ENCODE data around the gene WDR35. TPM values are rescaled to one million over a fixed set of nuclear protein-coding genes. Genes with fewer than 3 reads are reported as not detected.

Gene WDR35
- total RNA-seq, 4 donors from 2014 or later, result 2.5 to 6.8 (median 4.4) TPM

DNA sequence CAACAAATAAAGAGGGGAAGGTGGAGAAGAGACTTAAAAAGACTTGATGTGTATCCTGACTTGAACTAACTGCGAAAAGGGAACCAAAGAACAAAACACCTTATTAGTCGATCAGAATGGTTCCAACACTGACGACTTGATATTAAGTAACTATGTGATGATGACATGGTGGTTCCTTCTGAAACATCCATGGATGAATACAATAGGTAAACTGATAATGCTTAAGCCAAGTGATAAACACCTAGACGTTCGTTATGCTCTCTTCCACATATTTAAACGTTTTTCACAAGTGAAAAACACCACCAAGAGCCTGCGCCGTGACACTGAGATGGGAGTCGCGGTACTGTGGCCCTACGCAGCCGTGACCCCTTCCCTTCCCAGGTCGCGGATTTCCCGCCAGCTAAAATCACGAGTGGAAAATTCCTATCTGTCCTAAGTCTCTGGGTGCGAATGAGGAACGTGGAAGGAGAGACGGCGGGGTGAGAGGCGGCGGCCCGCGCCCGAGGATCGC, 88.9 kb downstream of the WDR35 start:
- H3K4me3 ChIP-seq (ENCODE audit: low read depth, poor library complexity, severe bottlenecking), result peak overlapping the region; percentile 95
- TF ChIP-seq POLR2A (IDR thresholded peaks at IDR 0.05), result no peak
- TF ChIP-seq, protein P1, sequence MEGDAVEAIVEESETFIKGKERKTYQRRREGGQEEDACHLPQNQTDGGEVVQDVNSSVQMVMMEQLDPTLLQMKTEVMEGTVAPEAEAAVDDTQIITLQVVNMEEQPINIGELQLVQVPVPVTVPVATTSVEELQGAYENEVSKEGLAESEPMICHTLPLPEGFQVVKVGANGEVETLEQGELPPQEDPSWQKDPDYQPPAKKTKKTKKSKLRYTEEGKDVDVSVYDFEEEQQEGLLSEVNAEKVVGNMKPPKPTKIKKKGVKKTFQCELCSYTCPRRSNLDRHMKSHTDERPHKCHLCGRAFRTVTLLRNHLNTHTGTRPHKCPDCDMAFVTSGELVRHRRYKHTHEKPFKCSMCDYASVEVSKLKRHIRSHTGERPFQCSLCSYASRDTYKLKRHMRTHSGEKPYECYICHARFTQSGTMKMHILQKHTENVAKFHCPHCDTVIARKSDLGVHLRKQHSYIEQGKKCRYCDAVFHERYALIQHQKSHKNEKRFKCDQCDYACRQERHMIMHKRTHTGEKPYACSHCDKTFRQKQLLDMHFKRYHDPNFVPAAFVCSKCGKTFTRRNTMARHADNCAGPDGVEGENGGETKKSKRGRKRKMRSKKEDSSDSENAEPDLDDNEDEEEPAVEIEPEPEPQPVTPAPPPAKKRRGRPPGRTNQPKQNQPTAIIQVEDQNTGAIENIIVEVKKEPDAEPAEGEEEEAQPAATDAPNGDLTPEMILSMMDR (IDR thresholded peaks at IDR 0.05), result no peak
- intact Hi-C loops (cut with DNase I; ENCODE audit: low total_unique reads), result no loop called here
- no peak for DNase-seq (ENCODE audit: low spot score in 2 of 2)
- 1% methylated on average over 21 to 26 of the region's 26 CpGs for WGBS, 2 donors

DNA sequence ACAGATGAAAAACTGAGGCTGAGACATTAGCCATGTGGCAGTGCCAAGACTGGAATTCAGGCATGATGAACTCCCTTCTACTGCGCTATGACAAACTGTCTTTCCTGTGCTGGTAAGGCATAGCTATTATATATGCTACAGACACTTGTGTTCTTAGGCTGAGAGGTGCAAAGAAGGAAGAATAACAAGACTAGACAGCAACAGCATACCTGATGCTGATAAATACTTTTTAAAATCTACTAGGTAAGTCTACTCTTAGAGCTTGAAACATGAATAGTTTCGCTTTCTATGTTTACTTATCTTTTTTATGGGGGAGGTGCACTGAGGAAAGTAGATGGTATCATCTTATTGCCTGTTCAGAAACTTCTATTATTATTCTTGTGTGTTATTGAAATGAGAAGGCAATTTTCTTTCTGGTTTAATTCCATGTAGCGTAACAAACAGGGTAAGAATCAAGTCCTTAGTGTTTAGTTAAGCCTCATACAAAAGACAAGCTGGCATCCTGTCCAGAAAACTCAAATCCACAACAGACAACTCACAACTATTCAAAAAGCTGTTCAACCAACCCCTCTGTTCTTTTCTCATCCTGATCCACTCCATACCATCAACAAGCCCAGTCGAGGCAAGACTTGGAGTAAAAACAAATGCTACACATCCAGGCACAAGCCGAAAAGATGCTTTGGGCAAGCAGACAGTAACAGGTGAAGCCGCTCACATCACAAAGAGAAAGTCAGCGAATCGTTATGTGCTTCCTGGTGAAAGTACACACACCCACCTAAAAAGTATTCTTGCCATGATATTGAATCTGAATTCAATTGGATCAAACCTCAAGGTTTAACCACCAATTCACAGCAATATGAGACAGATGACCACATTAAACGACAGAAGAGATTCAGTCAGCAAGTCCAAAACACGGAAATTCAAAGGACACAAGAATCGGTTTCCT, 89.6 kb downstream of the WDR35 start:
- DNase-seq (ENCODE audit: low spot score in 2 of 2), result no peak
- intact Hi-C loops (cut with DNase I; ENCODE audit: low total_unique reads), result no loop called here
- TF ChIP-seq, protein P1 (IDR thresholded peaks at IDR 0.05), result no peak
- no peak for TF ChIP-seq POLR2A (IDR thresholded peaks at IDR 0.05)
- H3K4me3 ChIP-seq (ENCODE audit: low read depth, poor library complexity, severe bottlenecking), result peak overlapping the region; percentile 95
- WGBS, 2 donors, result 27 to 29% methylated on average over 11 of the region's 11 CpGs

DNA sequence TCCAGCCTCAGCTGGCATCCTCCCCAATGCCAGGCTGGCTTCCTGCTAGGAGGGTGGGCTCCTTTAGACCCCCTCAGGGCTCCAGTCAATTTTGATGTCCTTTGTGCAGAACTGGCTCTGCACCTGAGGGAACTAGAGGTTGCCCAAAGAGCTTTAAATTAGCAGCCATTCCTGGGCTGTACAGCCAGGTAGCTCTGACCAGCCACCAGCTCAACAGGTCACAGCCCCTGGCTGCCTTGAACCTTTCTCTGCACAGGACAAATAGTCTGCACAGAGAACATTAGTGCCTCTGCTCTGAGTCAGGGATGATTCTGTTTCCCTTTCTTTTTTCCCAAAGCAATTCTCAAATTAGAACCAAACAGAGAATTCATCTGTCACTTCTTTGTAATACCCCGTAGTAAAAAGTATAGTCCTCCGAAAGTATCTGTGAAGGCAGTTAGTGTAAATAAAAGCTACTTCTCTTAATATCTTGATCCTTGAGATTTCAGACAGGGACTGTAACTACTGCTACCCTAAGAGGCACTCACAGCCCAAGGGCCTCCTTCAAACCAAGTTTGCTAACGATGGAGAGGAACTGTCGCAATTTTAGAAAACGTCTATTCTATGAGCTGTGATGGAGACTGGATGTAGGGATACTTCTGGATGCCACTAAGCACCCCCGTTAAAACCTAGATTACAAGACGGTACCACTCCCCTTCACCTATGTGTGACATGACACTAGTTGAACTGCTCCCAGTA, 91.1 kb downstream of the WDR35 start:
- intact Hi-C loops (cut with DNase I; ENCODE audit: low total_unique reads), result no loop called here
- TF ChIP-seq, protein P1 (IDR thresholded peaks at IDR 0.05), result no peak
- TF ChIP-seq POLR2A (IDR thresholded peaks at IDR 0.05), result no peak
- WGBS, 2 donors, result 64 to 74% methylated on average over 7 of the region's 7 CpGs
- DNase-seq (ENCODE audit: low spot score in 2 of 2), result no peak
- no peak overlapping the region for H3K4me3 ChIP-seq (ENCODE audit: low read depth, poor library complexity, severe bottlenecking)

DNA sequence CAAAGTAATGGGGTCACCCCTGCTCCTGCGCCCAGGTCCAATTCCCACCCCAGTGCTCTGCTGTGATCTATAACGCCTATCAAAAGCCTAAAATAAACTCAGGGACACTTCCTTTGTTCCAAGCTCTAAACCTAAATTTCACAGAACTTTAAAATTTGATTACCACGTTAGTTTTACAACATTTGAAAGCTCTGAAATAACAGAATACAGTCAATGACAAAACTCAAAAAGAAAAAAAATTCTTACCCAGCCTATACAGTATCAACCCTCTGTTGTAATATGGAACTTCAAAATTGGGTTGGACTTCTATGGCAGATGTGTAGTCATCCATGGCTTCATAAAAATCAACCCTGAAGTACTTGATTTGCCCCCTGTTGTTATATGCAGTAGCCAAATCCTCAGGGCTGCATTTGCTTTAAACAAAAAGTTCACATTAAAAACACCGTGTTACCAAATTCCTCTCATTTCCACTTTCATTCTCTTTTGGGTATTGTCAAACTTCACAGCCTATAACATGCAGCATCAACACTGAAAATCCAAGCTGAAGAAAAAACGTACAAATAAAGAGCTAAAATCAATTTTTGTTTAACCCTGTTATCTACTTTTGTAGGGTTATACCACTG, 92.2 kb downstream of the WDR35 start:
- TF ChIP-seq POLR2A (IDR thresholded peaks at IDR 0.05), result no peak
- TF ChIP-seq, protein P1 (IDR thresholded peaks at IDR 0.05), result no peak
- intact Hi-C loops (cut with DNase I; ENCODE audit: low total_unique reads), result no loop called here
- WGBS, 2 donors, result 60 to 62% methylated on average over 5 of the region's 5 CpGs
- no peak overlapping the region for H3K4me3 ChIP-seq (ENCODE audit: low read depth, poor library complexity, severe bottlenecking)
- no peak for DNase-seq (ENCODE audit: low spot score in 2 of 2)

DNA sequence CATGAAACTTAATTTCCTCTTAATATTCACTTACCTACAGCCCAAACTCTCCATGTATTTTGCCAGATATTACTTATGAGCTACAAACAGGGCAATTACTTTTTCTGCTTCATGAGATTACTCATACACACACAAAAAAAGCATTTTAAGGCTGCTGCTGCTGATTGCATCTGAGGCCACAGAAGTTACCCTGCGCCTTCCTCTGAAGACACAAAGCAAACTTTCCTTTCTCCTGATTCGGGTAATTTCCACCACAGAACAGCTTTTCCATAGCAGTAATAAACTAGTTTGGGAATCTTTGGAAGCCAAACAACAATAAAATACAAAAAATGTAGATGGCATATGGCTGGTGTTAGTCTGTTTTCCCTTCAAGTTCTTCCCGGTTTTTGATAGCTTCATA, 94.4 kb downstream of the WDR35 start:
- H3K4me3 ChIP-seq (ENCODE audit: low read depth, poor library complexity, severe bottlenecking), result no peak overlapping the region
- 67 to 70% methylated on average over 3 of the region's 3 CpGs for WGBS, 2 donors

More for the DNA sequence above, 94.4 kb downstream of the WDR35 start:
- TF ChIP-seq POLR2A (IDR thresholded peaks at IDR 0.05), result no peak
- TF ChIP-seq, protein P1 (IDR thresholded peaks at IDR 0.05), result no peak
- intact Hi-C loops (cut with DNase I; ENCODE audit: low total_unique reads), result no loop called here
- DNase-seq (ENCODE audit: low spot score in 2 of 2), result no peak

All from lower leg skin (tissue), 4 donors.